Measurements from ENCODE around the gene FOSB.

DNA sequence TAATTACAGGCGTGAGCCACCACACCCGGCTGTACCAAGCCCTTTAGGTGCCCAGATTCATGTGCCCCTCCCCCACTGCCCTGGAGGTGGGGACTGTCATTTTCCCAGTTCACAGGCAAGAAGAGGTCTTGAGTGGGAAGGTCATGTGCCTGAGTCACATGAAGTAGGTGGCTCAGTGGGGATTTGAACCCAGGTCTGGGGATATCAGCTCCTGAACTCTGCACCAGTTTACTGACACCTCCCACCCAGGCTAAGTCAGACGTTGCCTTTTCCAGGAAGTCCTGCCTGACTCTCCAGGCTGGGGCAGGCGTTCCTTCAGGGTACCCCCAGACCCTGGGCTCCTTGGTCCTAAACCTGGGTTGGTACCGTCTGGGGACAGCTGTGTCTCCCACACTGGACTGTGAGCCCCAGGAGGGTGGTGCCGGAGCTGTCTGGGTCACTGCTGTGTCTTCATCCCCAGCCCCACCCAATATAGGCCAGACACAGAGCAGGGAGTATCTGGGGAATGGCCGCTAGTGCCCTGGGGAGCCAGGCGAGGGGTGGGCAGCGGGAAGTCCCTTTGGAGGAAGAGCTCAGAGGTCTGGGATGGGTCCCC, 48.1 kb downstream of the FOSB start:
- TF ChIP-seq, protein P1, sequence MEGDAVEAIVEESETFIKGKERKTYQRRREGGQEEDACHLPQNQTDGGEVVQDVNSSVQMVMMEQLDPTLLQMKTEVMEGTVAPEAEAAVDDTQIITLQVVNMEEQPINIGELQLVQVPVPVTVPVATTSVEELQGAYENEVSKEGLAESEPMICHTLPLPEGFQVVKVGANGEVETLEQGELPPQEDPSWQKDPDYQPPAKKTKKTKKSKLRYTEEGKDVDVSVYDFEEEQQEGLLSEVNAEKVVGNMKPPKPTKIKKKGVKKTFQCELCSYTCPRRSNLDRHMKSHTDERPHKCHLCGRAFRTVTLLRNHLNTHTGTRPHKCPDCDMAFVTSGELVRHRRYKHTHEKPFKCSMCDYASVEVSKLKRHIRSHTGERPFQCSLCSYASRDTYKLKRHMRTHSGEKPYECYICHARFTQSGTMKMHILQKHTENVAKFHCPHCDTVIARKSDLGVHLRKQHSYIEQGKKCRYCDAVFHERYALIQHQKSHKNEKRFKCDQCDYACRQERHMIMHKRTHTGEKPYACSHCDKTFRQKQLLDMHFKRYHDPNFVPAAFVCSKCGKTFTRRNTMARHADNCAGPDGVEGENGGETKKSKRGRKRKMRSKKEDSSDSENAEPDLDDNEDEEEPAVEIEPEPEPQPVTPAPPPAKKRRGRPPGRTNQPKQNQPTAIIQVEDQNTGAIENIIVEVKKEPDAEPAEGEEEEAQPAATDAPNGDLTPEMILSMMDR (IDR thresholded peaks at IDR 0.05): no peak
- TF ChIP-seq POLR2A (IDR thresholded peaks at IDR 0.05) (no peak), POLR2AphosphoS5 (IDR thresholded peaks at IDR 0.05; ENCODE audit: insufficient read depth in 1 of 2, low read depth in 1 of 2) (no peak)
